GM12891 (cell line): ENCODE data around the gene GLIS1.

Source experiments
- PAX5 ChIP-seq: IDR thresholded peaks from 2 replicates; pipeline ENCODE4 v1.6.1; 2011; ENCODE audit warnings: low read length, moderate library complexity, mild to moderate bottlenecking; ENCODE audit not compliant: insufficient read depth, severe bottlenecking
- POLR2A ChIP-seq: IDR thresholded peaks from 2 replicates; pipeline ENCODE4 v1.6.1; 2011; ENCODE audit warnings: low read depth, low read length, control low read depth
- POLR2AphosphoS5 ChIP-seq: IDR thresholded peaks from 2 replicates; pipeline ENCODE4 v1.6.1; 2011; ENCODE audit warnings: low read depth, low read length, control low read depth
- POU2F2 ChIP-seq: IDR thresholded peaks from 2 replicates; pipeline ENCODE4 v1.6.1; 2011; ENCODE audit warnings: low read depth, mild to moderate bottlenecking, control low read depth, low read length, moderate library complexity
- SPI1 ChIP-seq: IDR thresholded peaks from 2 replicates; pipeline ENCODE4 v1.6.1; 2011; ENCODE audit warnings: low read depth, low read length, control low read depth
- TAF1 ChIP-seq: IDR thresholded peaks from 2 replicates; pipeline ENCODE4 v1.6.1; 2011; ENCODE audit warnings: low read depth, low read length, control low read depth

DNA sequence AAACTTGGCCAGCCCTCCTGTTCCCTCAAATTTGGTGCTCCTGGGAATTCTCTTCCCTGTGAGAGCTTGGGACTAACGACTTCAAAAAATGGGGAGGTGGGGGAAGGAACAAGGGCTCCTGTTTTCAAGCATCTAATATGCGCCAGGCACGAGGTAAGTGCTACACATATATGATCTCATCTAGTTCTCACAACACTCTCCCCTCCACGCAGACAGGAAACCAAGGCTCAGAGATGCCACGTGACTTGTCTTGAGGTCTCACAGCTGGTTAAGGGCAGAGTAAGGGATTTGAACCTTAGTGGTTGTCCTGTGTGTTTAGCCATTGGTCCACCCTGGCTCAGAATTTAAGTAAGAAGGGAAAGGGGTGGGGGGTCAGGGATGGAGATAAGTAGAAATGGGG, 153.8 kb downstream of the GLIS1 start:
- TF ChIP-seq POLR2A, result no peak
- TF ChIP-seq POLR2AphosphoS5, result no peak
- TF ChIP-seq TAF1, result no peak
- TF ChIP-seq SPI1, result no peak
- no peak for TF ChIP-seq PAX5
- no peak for TF ChIP-seq POU2F2
